Kidney (tissue), 14 donors: ENCODE results near the gene MEGF11. TPM values are rescaled to one million over a fixed set of nuclear protein-coding genes. Genes with fewer than 3 reads are reported as not detected.

Source experiments
- DNase-seq, 5 donors: peaks; one replicate each; pipeline ENCODE4 v3.0.0-alpha.2; 2013 to 2020
- FAIRE-seq: peaks from 2 replicates; lab custom pipeline; 2012; peaks lifted over from hg19 to GRCh38; lab: Jason Lieb, UNC
- H3K27ac ChIP-seq, 2 donors: one replicate each; pipeline ENCODE4 v1.7.0; 2013; ENCODE audit warnings: low read depth in 2 of 2, low read length in 2 of 2, inconsistent platforms in 1 of 2
- H3K27me3 ChIP-seq: one replicate; pipeline ENCODE4 v1.7.1; 2013; ENCODE audit warnings: low read length, inconsistent platforms; ENCODE audit not compliant: control insufficient read depth, insufficient read depth
- H3K36me3 ChIP-seq, 3 donors: one replicate each; pipeline versions ENCODE4 v1.7.0 to v1.7.1; 2013; ENCODE audit warnings: low read length in 3 of 3, control low read depth in 1 of 3, inconsistent platforms in 1 of 3; ENCODE audit not compliant: insufficient read depth in 3 of 3, control insufficient read depth in 2 of 3
- H3K4me1 ChIP-seq, 3 donors: one replicate each; pipeline versions ENCODE4 v1.7.0 to v1.7.1; 2013; ENCODE audit warnings: low read length in 3 of 3, inconsistent platforms in 1 of 3, low read depth in 1 of 3; ENCODE audit not compliant: control insufficient read depth in 2 of 3, insufficient read depth in 2 of 3
- H3K4me3 ChIP-seq, 3 donors: one replicate each; pipeline versions ENCODE4 v1.7.0 to v1.8.1; 2013; ENCODE audit warnings: low read length in 3 of 3, control low read depth in 1 of 3, inconsistent platforms in 1 of 3
- H3K9ac ChIP-seq, 3 donors: one replicate each; pipeline versions ENCODE4 v1.7.0 to v1.7.1; 2013; ENCODE audit warnings: low read length in 3 of 3, control low read depth in 1 of 3, inconsistent platforms in 1 of 3
- H3K9me3 ChIP-seq, 3 donors: one replicate each; pipeline versions ENCODE4 v1.7.0 to v1.7.1; 2013; ENCODE audit warnings: low read length in 3 of 3, control low read depth in 1 of 3, inconsistent platforms in 1 of 3; ENCODE audit not compliant: control insufficient read depth in 2 of 3, insufficient read depth in 1 of 3
- intact Hi-C: fragments of 100-400 bp; cut with DNase I; formaldehyde crosslinking; loops from one replicate; pipeline ENCODE4 v1.11.1; 2022
- polyA plus RNA-seq: library from polyadenylated mRNA; stranded (reverse); fragments of 350-450 nt; fragmentation: Illumina TruSeq; extraction: RNeasy Lipid Tissue Mini Kit (QIAGEN cat#74804); gene quantifications from one replicate; pipeline ENCODE4 v1.2.3, GENCODE V29; 2014; ENCODE audit warnings: low read depth, low replicate concordance; ENCODE audit not compliant: insufficient read depth
- total RNA-seq: library from RNA; stranded (reverse); fragmentation: NEBNext Ultra II Directional; extraction: Animal tissue kit (Norgen Biotek cat#: 25700); gene quantifications from one replicate; pipeline ENCODE4 v1.2.1, GENCODE V29; 2021
- TF ChIP-seq, protein P1 (sequence below): IDR thresholded peaks from 3 replicates; pipeline ENCODE4 v1.5.1; 2012; ENCODE audit warnings: mild to moderate bottlenecking, moderate library complexity, borderline replicate concordance; ENCODE audit not compliant: insufficient read depth; ENCODE audit errors: extremely low read depth
- donor health status: control.
- donor health status: control.
- donor health status: control.
- donor health status: control.
- donor health status: control.
- donor health status: DM: yes; HTN: yes; CAD: no.
- donor health status: Normal renal cell carcinoma (clear cell type).

Gene MEGF11
- total and polyA plus RNA-seq, 2 donors from 2014 or later: 10.4 to 41.8 TPM

DNA sequence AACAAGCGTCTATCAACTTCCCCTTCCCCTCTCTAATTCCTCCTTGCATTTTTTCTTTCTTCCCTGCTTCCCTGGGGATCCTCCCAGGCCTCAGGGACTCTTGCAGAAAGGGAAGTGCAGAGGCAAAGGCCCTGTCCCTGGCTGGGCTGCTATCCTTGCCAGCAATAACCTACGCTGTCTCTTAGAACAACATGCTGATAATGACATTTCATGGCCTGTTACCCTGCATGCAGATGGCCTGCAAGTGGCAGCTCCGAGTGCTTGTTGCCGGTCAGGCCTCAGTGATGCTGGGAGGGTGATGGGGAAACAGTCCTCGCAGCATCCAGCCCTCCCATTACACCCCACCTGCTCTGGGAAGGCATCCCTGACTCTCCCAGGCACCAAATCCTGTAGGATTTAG is 216.7 kb downstream of the MEGF11 start:
- no peaks in the 10 kb centered on the region for H3K36me3 ChIP-seq
- TF ChIP-seq, protein P1, sequence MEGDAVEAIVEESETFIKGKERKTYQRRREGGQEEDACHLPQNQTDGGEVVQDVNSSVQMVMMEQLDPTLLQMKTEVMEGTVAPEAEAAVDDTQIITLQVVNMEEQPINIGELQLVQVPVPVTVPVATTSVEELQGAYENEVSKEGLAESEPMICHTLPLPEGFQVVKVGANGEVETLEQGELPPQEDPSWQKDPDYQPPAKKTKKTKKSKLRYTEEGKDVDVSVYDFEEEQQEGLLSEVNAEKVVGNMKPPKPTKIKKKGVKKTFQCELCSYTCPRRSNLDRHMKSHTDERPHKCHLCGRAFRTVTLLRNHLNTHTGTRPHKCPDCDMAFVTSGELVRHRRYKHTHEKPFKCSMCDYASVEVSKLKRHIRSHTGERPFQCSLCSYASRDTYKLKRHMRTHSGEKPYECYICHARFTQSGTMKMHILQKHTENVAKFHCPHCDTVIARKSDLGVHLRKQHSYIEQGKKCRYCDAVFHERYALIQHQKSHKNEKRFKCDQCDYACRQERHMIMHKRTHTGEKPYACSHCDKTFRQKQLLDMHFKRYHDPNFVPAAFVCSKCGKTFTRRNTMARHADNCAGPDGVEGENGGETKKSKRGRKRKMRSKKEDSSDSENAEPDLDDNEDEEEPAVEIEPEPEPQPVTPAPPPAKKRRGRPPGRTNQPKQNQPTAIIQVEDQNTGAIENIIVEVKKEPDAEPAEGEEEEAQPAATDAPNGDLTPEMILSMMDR: no peak
- FAIRE-seq (no peak), DNase-seq (peak in 2 of 5 donors; percentile 16 to 21)
- no peaks in the 10 kb centered on the region for H3K4me1 ChIP-seq
- peaks cover 0 to 7% (median 2%) of the 10 kb centered on the region in 3 donors for H3K9me3 ChIP-seq
- H3K9ac ChIP-seq: no peak overlapping the region
- intact Hi-C loops: no loop called here
- no peak overlapping the region for H3K4me3 ChIP-seq
- no peaks in the 10 kb centered on the region for H3K27me3 ChIP-seq
- H3K27ac ChIP-seq: no peak overlapping the region

DNA sequence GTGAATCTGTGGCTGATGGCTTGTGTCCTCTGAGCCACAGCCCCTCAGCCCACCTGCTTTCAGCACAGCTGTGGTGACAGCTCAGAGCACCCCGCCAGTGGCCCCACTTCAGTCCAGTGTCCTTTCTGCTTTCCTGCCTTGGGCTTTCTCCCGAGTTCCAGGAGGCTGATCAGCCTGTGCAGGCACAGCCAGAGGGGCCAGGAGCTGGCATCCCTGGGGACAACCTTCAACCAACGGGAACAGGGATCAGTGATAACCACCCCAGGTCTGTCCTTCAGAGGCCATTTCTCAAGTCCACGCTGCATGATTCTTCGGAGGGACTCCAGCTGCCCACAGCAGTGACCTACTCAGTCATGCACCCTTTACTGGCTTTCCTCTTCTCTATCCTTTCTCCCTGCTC is 217.6 kb downstream of the MEGF11 start:
- Histone ChIP-seq H3K9ac (no peak overlapping the region), H3K27me3 (no peaks in the 10 kb centered on the region), H3K36me3 (no peaks in the 10 kb centered on the region), H3K9me3 (peaks cover 0 to 12% (median 2%) of the 10 kb centered on the region in 3 donors), H3K4me3 (no peak overlapping the region), H3K4me1 (no peaks in the 10 kb centered on the region), H3K27ac (no peak overlapping the region)
- DNase-seq: no peak
- FAIRE-seq: no peak
- TF ChIP-seq, protein P1: no peak
- intact Hi-C loops: no loop called here

DNA sequence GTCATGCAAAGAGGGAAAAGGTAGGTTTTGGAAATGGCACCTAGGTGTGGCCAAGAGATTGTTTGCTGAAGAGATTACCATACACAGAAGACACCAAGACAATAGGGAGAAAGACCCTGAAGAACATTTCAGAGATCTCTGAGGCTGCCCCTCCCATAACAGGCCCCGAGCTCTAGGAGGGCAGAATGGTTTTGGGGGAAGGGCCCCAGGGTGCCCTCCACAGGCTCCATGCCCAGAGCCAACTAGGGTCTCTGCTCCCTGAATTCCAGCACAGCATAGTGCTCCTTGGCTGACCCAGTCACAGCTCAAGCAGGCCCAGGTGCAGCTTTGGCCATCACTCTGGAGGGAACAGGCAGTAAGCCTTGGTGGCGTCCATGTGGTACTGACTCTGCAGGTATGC is 220.4 kb downstream of the MEGF11 start:
- Histone ChIP-seq H3K36me3 (no peaks in the 10 kb centered on the region), H3K27ac (no peak overlapping the region), H3K9me3 (peaks cover 0 to 12% (median 2%) of the 10 kb centered on the region in 3 donors), H3K4me3 (no peak overlapping the region), H3K9ac (no peak overlapping the region), H3K4me1 (no peaks in the 10 kb centered on the region), H3K27me3 (no peaks in the 10 kb centered on the region)
- intact Hi-C loops: no loop called here
- TF ChIP-seq, protein P1: no peak
- FAIRE-seq: no peak
- no peak for DNase-seq

DNA sequence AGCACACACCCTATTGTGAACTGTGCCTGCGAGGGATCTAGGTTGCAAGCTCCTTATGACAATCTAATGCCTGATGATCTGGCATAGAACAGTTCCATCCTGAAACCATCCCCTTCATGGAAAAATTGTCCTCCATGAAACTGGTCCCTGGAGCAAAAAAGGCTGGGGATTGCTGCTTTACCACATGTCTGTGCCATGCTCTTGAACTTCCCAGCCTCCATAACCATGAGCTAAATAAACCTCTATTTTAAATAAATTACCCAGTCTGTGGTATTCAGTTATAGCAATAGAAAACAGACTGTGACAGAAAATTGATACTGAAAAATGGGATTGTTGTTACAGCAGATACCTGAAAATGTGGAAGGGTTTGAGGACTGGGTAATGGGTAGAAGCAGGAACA is 221.5 kb downstream of the MEGF11 start:
- FAIRE-seq (no peak), DNase-seq (no peak)
- no peaks in the 10 kb centered on the region for H3K36me3 ChIP-seq
- H3K27ac ChIP-seq: no peak overlapping the region
- H3K9ac ChIP-seq: no peak overlapping the region
- TF ChIP-seq, protein P1: no peak
- peaks cover 0 to 12% (median 2%) of the 10 kb centered on the region in 3 donors for H3K9me3 ChIP-seq
- intact Hi-C loops: no loop called here
- no peak overlapping the region for H3K4me3 ChIP-seq
- no peaks in the 10 kb centered on the region for H3K4me1 ChIP-seq
- H3K27me3 ChIP-seq: no peaks in the 10 kb centered on the region
